Activated naive CD4-positive, alpha-beta T cell treated with anti-CD3 and anti-CD28 coated beads for 36 hours (primary cell): ENCODE results near the gene KANSL1. TPM values are rescaled to one million over a fixed set of nuclear protein-coding genes. Genes with fewer than 3 reads are reported as not detected.

Experiments
- CTCF ChIA-PET: fragments of 350-600 bp; sonication (Branson Sonifier 250); formaldehyde crosslinking; loops from one replicate; lab custom pipeline; 2021; ENCODE audit warnings: antibody characterized with exemption; lab: Charles Lee
- DNase-seq: peaks from one replicate; pipeline ENCODE4 v3.0.0-alpha.2; 2020
- H3K27ac Mint-ChIP-seq: one replicate; pipeline ENCODE4 v1.8.0; 2021; ENCODE audit warnings: mild to moderate bottlenecking, mixed read lengths
- H3K27me3 Mint-ChIP-seq: one replicate; pipeline ENCODE4 v1.8.0; 2021; ENCODE audit warnings: low read depth, mixed read lengths
- H3K36me3 Mint-ChIP-seq: one replicate; pipeline ENCODE4 v1.8.0; 2021; ENCODE audit warnings: low read depth, mixed read lengths
- H3K4me1 Mint-ChIP-seq: one replicate; pipeline ENCODE4 v1.8.0; 2021; ENCODE audit warnings: low read depth, mixed read lengths
- H3K4me3 Mint-ChIP-seq: one replicate; pipeline ENCODE4 v1.8.0; 2021; ENCODE audit warnings: mild to moderate bottlenecking, moderate library complexity, mixed read lengths
- H3K9me3 Mint-ChIP-seq: one replicate; pipeline ENCODE4 v1.8.0; 2021; ENCODE audit warnings: mixed read lengths
- intact Hi-C: fragments of 100-400 bp; cut with micrococcal nuclease; formaldehyde crosslinking; loops from one replicate; pipeline ENCODE4 v1.15.1; 2023
- total RNA-seq, 2 experiments: library from RNA; stranded (reverse); gene quantifications; one replicate each; pipeline ENCODE4 v1.2.3, GENCODE V29; 2021

KANSL1 gene
- total RNA-seq, 2 experiments from 2014 or later: 64.3 to 64.5 TPM

DNA sequence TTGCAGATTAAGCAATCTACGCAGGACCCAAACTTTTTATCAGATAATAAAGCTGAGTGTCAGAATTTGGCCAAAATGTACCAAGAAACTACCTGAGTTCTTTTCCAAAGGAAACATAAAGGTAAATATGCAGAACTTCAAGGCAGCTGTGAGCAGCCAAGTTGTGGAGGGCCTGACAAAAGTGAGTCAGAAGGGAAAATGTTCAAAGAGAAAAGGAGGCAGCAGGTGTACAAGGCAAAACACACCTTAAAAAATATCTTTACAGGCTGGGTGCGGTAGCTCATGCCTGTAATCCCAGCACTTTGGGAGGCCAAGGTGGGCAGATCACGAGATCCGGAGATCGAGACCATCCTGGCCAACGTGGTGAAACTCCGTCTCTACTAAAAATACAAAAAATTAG lies 7.0 kb upstream of the KANSL1 start:
- Mint-ChIP-seq H3K27me3 (no peaks in the 10 kb centered on the region), H3K27ac (no peak overlapping the region), H3K4me3 (no peak overlapping the region), H3K9me3 (no peaks in the 10 kb centered on the region), H3K4me1 (peaks cover 69% of the 10 kb centered on the region), H3K36me3 (peaks cover under 1% of the 10 kb centered on the region)
- no peak for DNase-seq
- intact Hi-C loops: no loop called here
- CTCF ChIA-PET: interaction anchor here (0.9 to 7.7 kb wide), 3 partner anchors 12 to 198 kb away, joined by 3 to 58 read pairs (median 5); no protein-coding TSS in a partner anchor

- H3K4me1 Mint-ChIP-seq: peaks cover 72% of the 10 kb centered on the region
- CTCF ChIA-PET: interaction anchor here (1.3 to 7.7 kb wide), 2 partner anchors 13 to 155 kb away, joined by 5 to 58 read pairs; no protein-coding TSS in a partner anchor
- no peak overlapping the region for H3K27ac Mint-ChIP-seq
- H3K36me3 Mint-ChIP-seq: no peaks in the 10 kb centered on the region
- intact Hi-C loops: no loop called here
- no peak overlapping the region for H3K4me3 Mint-ChIP-seq
- H3K9me3 Mint-ChIP-seq: no peaks in the 10 kb centered on the region
- no peaks in the 10 kb centered on the region for H3K27me3 Mint-ChIP-seq
- no peak for DNase-seq
Measured at GRCh38 chr17:46199379-46199778, 6.2 kb upstream of the KANSL1 start.

DNA sequence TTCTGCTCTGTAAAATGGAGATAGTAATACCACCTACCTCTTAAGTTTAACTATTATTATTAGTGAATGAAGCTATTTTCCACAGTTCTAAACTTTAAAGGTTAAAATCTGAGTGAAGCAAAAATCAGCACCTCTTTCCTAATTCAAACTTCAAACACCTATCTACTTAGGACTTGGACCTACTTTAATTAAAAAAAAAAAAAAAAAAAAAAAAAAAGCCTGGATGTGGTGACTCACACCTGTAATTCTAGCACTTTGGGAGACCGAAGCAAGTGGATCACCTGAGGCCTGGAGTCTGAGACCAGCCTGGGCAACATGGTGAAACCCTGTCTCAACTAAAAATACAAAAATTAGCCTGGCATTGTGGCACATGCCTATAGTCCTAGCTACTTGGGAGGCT lies 5.0 kb upstream of the KANSL1 start:
- Mint-ChIP-seq H3K36me3 (no peaks in the 10 kb centered on the region), H3K27ac (no peak overlapping the region), H3K4me1 (peaks cover 65% of the 10 kb centered on the region), H3K27me3 (no peaks in the 10 kb centered on the region), H3K9me3 (no peaks in the 10 kb centered on the region), H3K4me3 (no peak overlapping the region)
- CTCF ChIA-PET: interaction anchor here (0.6 to 7.7 kb wide), 5 partner anchors 14 to 535 kb away, joined by 3 to 58 read pairs (median 3); no protein-coding TSS in a partner anchor
- DNase-seq: no peak
- intact Hi-C loops: no loop called here

GRCh38 chr17:46197530-46197929 lies 4.3 kb upstream of the KANSL1 start:
- peaks cover 61% of the 10 kb centered on the region for H3K4me1 Mint-ChIP-seq
- H3K9me3 Mint-ChIP-seq: no peaks in the 10 kb centered on the region
- H3K36me3 Mint-ChIP-seq: no peaks in the 10 kb centered on the region
- no peaks in the 10 kb centered on the region for H3K27me3 Mint-ChIP-seq
- H3K27ac Mint-ChIP-seq: peak overlapping the region; percentile 28
- no peak overlapping the region for H3K4me3 Mint-ChIP-seq
- DNase-seq: no peak
- intact Hi-C loops: no loop called here
- CTCF ChIA-PET: interaction anchor here (0.6 to 7.7 kb wide), 4 partner anchors 15 to 536 kb away, joined by 3 to 58 read pairs (median 4); no protein-coding TSS in a partner anchor

DNA sequence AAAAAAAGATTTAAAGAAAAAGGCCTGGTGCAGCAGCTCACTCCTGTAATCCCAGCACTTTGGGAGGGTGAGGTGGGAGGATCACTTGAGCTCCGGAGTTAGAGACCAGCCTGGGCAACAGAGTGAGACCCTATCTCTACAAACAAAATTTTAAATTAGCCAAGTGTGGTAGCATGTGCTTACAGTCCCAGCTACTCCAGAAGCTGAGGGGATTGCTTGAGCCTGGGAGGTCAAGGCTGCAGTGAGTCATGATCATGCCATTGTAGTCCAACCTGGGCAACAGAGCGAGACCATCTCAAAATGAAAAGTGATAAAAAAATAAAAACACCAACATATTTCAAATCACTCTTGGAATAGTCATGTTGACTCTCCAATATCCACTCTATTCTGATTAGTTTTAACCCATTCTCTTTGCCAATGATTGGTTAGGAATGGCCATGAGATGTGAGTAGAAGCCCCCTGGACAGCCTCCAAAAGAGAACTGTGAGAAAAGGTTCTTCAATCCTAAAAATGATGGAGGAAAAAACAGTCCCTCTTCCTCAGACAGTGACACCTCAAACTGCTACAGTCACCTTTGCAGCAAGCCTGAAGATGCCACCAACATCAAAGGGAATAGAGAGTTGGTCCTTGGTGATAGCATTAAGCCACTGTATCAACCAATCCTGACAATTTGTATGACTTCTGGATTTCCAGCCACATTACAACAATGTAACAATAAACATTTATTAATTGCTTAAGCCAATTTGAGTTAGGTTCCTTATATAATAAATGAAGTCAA lies 2.9 kb upstream of the KANSL1 start:
- no peak overlapping the region for H3K4me3 Mint-ChIP-seq
- no peaks in the 10 kb centered on the region for H3K9me3 Mint-ChIP-seq
- intact Hi-C loops: loop anchor here (1.0 kb wide), 1 partner anchor 17 kb away; no protein-coding TSS in a partner anchor
- H3K27ac Mint-ChIP-seq: peak overlapping the region; percentile 94
- H3K27me3 Mint-ChIP-seq: no peaks in the 10 kb centered on the region
- CTCF ChIA-PET: interaction anchor here (0.7 to 1.0 kb wide), 5 partner anchors 9 to 19 kb away, joined by 3 to 5 read pairs (median 3); no protein-coding TSS in a partner anchor
- peaks cover 53% of the 10 kb centered on the region for H3K4me1 Mint-ChIP-seq
- H3K36me3 Mint-ChIP-seq: peaks cover 7% of the 10 kb centered on the region
- DNase-seq: no peak

- peak overlapping the region; percentile 94 for H3K27ac Mint-ChIP-seq
- H3K4me1 Mint-ChIP-seq: peaks cover 50% of the 10 kb centered on the region
- no peaks in the 10 kb centered on the region for H3K9me3 Mint-ChIP-seq
- CTCF ChIA-PET: interaction anchor here (0.9 to 1.0 kb wide), 4 partner anchors 9 to 18 kb away, joined by 3 to 5 read pairs (median 4); no protein-coding TSS in a partner anchor
- intact Hi-C loops: loop anchor here (1.0 kb wide), 1 partner anchor 18 kb away; no protein-coding TSS in a partner anchor
- H3K27me3 Mint-ChIP-seq: no peaks in the 10 kb centered on the region
- DNase-seq: no peak
- H3K36me3 Mint-ChIP-seq: peaks cover 7% of the 10 kb centered on the region
- peak overlapping the region; percentile 80 for H3K4me3 Mint-ChIP-seq
Measured at GRCh38 chr17:46195217-46195855, 2.1 kb upstream of the KANSL1 start.

DNA sequence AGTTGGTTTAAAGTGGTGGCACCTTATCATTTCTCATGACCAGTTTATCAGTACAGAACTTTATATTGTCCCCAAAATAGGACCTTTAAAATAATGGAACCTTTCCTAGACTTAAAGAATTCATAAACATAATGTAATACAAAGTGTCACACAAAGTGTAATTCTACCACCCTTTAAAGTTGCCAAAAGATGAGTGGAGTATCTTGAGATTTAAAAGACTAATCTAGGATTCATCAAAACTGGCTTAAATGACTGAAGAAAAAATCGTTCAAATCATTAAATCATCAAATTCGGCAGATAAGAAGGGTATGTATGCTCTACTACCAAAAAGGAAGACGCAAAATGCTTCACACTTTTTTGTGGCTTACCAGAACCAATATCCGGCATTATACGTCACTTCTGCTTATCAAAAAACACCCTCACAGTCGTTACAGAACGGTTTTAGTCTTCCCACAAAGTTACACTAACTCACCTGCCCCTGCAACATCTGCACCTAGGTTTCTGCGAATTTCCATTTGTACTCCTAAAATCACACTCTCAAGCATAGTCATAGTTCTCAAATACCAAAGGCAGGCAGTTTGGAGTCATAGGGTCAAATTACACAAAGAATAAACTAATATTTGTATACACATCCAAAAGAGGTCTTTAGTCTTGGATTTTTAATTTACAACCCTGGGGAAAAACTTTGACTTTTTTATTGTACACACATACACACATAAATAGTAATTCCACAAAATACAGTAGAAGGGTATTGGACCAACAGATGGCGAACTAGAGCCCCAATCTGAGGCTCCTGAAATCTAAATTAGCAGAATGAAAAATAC lies 1.4 kb upstream of the KANSL1 start:
- H3K9me3 Mint-ChIP-seq: no peaks in the 10 kb centered on the region
- peak overlapping the region; percentile 94 for H3K27ac Mint-ChIP-seq
- intact Hi-C loops: loop anchor here (1.0 to 5.0 kb wide), 3 partner anchors 19 to 882 kb away; no protein-coding TSS in a partner anchor

GRCh38 chr17:46193626-46194392 lies 580 bp upstream of the KANSL1 start:
- no peaks in the 10 kb centered on the region for H3K27me3 Mint-ChIP-seq
- peaks cover 54% of the 10 kb centered on the region for H3K4me1 Mint-ChIP-seq
- intact Hi-C loops: loop anchor here (1.0 to 5.0 kb wide), 4 partner anchors 57 to 882 kb away; partner anchors contain the start of gene GOSR2

More for the DNA sequence above, 1.4 kb upstream of the KANSL1 start:
- CTCF ChIA-PET: interaction anchor here (0.9 to 3.7 kb wide), 11 partner anchors 7 to 116 kb away, joined by 3 to 27 read pairs (median 4); no protein-coding TSS in a partner anchor
- peak; percentile 80 for DNase-seq
- Mint-ChIP-seq H3K4me3 (peak overlapping the region; percentile 80), H3K27me3 (no peaks in the 10 kb centered on the region), H3K4me1 (peaks cover 51% of the 10 kb centered on the region), H3K36me3 (peaks cover 9% of the 10 kb centered on the region)

DNA sequence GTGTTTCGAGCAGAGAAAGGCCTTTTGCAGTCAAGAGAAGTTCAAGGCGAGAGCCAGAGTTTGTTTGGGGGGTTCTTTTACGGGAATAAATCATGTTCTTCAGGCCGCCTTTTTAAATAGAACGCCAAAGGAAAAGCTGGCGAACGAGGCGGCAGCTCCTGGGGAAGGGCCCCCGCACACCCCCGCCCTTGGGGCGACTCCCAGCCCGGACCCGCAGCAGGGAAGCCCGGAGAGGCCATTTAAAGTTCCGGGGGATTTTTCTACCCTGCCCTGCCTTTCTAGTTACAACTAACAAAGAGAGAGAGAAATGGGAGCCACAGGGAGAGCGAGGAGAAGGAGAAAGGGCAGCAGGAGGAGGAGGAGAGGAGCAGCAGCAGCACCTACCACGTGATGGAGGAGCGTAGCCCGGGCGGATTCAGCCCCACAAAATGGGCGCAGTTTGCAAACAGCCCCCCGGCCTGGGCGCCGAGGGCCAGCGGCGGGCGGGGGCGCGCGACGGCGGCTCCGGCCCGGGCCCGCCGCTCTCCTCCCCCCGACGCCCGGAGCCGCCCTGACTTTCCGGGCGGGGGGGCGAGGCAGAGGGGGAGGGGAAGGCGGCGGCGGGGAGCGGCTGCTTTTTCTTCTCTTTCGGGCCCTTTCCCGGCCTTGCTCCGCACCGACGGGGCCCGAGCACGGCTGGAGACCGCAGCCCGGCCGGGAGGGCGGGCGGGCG lies 634 bp downstream of the KANSL1 start:
- Mint-ChIP-seq H3K9me3 (no peaks in the 10 kb centered on the region), H3K4me3 (peak overlapping the region; percentile 82), H3K36me3 (peaks cover 9% of the 10 kb centered on the region), H3K27me3 (no peaks in the 10 kb centered on the region), H3K27ac (peak overlapping the region; percentile 95), H3K4me1 (peaks cover 60% of the 10 kb centered on the region)
- CTCF ChIA-PET: interaction anchor here (0.6 to 3.7 kb wide), 33 partner anchors 8 to 523 kb away, joined by 3 to 27 read pairs (median 4); no protein-coding TSS in a partner anchor
- intact Hi-C loops: loop anchor here (1.0 to 5.0 kb wide), 4 partner anchors 55 to 880 kb away; partner anchors contain the start of gene GOSR2
- peak; percentile 71 for DNase-seq

More at GRCh38 chr17:46193626-46194392, 580 bp upstream of the KANSL1 start:
- no peaks in the 10 kb centered on the region for H3K9me3 Mint-ChIP-seq
- peak overlapping the region; percentile 80 for H3K4me3 Mint-ChIP-seq
- peak overlapping the region; percentile 94 for H3K27ac Mint-ChIP-seq
- DNase-seq: peak; percentile 95
- peaks cover 9% of the 10 kb centered on the region for H3K36me3 Mint-ChIP-seq
- CTCF ChIA-PET: interaction anchor here (0.8 to 3.7 kb wide), 21 partner anchors 8 to 522 kb away, joined by 3 to 27 read pairs (median 4); no protein-coding TSS in a partner anchor

DNA sequence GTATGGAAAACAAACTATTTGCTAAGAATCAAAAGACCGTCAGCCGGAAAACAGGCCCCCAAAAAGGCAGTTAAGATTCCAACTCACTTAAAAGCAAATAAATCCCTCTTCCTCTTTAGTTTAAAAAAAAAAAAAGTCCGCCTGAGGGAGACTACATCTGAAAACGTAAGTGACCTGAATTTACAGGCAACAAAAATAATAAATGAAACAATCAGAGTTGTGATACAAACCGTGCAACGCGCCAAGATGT lies 1.1 kb downstream of the KANSL1 start:
- CTCF ChIA-PET: interaction anchor here (0.8 to 3.7 kb wide), 7 partner anchors 13 to 140 kb away, joined by 3 to 27 read pairs (median 8); no protein-coding TSS in a partner anchor
- Mint-ChIP-seq H3K4me1 (peaks cover 60% of the 10 kb centered on the region), H3K36me3 (peaks cover 9% of the 10 kb centered on the region), H3K27ac (peak overlapping the region; percentile 95), H3K27me3 (no peaks in the 10 kb centered on the region), H3K9me3 (no peaks in the 10 kb centered on the region), H3K4me3 (peak overlapping the region; percentile 82)
- no peak for DNase-seq
- intact Hi-C loops: loop anchor here (2.0 to 5.0 kb wide), 3 partner anchors 55 to 880 kb away; partner anchors contain the start of gene GOSR2
